ENCODE measurements around the gene SIVA1.

The SIVA1 gene

DNA sequence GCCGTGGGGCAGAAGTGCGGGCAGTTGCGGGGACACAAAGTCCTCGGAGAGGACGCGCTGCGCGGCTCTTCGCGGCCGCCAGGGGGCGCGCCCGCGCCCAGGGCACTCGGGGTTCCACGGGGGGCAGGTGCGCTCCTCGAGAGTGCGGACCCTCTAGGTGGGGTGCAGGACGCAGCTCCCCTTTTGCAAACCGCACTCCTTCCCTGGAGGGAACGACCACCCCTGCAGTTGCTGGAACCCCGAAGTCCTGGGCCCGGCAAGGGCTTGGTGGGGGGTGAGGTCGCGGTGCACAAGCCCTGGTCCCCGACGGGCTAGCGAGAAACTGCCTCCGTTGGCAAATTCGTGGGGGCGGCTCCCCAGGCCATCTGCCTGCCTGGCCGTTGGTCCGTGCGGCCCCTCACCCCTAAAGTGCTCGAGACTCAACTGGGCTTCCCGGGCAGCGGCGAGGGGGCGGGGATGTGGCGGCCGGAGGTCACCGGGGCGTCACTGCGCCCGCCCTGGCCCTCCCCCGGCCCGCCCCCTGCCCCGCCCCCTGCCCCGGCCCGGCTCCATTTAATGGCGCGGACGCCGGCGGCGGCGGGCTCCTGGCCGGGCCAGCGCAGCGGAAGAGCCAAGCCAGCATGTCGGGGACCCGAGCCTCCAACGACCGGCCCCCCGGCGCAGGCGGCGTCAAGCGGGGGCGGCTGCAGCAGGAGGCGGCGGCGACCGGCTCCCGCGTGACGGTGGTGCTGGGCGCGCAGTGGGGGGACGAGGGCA lies 29.1 kb upstream of the SIVA1 start, which contains the start of gene ADSS1 (continued):
- TF ChIP-seq ZNF24 (tag by site-specific recombination; IDR thresholded peaks at IDR 0.05), result no peak
- TF ChIP-seq ZBTB20 (tag by site-specific recombination; IDR thresholded peaks at IDR 0.05), result peak; percentile 33; the same call in 1 of the 2 replicates
- TF ChIP-seq ZNF174 (tag by site-specific recombination; IDR thresholded peaks at IDR 0.05), result no peak
- TF ChIP-seq ZNF23 (tag by site-specific recombination; IDR thresholded peaks at IDR 0.05; ENCODE audit: borderline replicate concordance), result no peak
- TF ChIP-seq KLF1 (tag by site-specific recombination; IDR thresholded peaks at IDR 0.05), result peak; percentile 25; the same call in 1 of the 2 replicates
- no peak for TF ChIP-seq ZNF292 (tag by site-specific recombination; IDR thresholded peaks at IDR 0.05; ENCODE audit: borderline replicate concordance, low read depth)
- no peak for TF ChIP-seq ZNF791 (tag by site-specific recombination; IDR thresholded peaks at IDR 0.05)
- TF ChIP-seq, protein P1, sequence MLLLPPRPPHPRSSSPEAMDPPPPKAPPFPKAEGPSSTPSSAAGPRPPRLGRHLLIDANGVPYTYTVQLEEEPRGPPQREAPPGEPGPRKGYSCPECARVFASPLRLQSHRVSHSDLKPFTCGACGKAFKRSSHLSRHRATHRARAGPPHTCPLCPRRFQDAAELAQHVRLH (tag by site-specific recombination; IDR thresholded peaks at IDR 0.05), result no peak
- no peak for TF ChIP-seq ZNF274 (IDR thresholded peaks at IDR 0.05; ENCODE audit: low read length)
- no peak for TF ChIP-seq ZNF274 (tag by site-specific recombination; IDR thresholded peaks at IDR 0.05; ENCODE audit: borderline replicate concordance)
- TF ChIP-seq ZNF664 (tag by site-specific recombination; IDR thresholded peaks at IDR 0.05), result no peak
- TF ChIP-seq ZNF623 (tag by site-specific recombination; IDR thresholded peaks at IDR 0.05), result no peak
- TF ChIP-seq ZNF76 (tag by site-specific recombination; IDR thresholded peaks at IDR 0.05; ENCODE audit: borderline replicate concordance, low read depth), result 0 out of 2 replicates have a peak, but pooled peaks have one; percentile 28
- no peak for TF ChIP-seq ZNF776 (tag by site-specific recombination; IDR thresholded peaks at IDR 0.05; ENCODE audit: borderline replicate concordance)
- no peak for TF ChIP-seq ZNF223 (tag by site-specific recombination; IDR thresholded peaks at IDR 0.05)
- no peak for TF ChIP-seq ZNF184 (tag by site-specific recombination; IDR thresholded peaks at IDR 0.05)
- TF ChIP-seq, protein P2, sequence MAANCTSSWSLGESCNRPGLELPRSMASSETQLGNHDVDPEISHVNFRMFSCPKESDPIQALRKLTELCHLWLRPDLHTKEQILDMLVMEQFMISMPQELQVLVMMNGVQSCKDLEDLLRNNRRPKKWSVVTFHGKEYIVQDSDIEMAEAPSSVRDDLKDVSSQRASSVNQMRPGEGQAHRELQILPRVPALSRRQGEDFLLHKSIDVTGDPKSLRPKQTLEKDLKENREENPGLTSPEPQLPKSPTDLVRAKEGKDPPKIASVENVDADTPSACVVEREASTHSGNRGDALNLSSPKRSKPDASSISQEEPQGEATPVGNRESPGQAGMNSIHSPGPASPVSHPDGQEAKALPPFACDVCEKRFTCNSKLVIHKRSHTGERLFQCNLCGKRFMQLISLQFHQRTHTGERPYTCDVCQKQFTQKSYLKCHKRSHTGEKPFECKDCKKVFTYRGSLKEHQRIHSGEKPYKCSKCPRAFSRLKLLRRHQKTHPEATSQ (tag by site-specific recombination; IDR thresholded peaks at IDR 0.05), result no peak
- TF ChIP-seq SCRT2 (tag by site-specific recombination; IDR thresholded peaks at IDR 0.05), result no peak
- TF ChIP-seq, protein P3, sequence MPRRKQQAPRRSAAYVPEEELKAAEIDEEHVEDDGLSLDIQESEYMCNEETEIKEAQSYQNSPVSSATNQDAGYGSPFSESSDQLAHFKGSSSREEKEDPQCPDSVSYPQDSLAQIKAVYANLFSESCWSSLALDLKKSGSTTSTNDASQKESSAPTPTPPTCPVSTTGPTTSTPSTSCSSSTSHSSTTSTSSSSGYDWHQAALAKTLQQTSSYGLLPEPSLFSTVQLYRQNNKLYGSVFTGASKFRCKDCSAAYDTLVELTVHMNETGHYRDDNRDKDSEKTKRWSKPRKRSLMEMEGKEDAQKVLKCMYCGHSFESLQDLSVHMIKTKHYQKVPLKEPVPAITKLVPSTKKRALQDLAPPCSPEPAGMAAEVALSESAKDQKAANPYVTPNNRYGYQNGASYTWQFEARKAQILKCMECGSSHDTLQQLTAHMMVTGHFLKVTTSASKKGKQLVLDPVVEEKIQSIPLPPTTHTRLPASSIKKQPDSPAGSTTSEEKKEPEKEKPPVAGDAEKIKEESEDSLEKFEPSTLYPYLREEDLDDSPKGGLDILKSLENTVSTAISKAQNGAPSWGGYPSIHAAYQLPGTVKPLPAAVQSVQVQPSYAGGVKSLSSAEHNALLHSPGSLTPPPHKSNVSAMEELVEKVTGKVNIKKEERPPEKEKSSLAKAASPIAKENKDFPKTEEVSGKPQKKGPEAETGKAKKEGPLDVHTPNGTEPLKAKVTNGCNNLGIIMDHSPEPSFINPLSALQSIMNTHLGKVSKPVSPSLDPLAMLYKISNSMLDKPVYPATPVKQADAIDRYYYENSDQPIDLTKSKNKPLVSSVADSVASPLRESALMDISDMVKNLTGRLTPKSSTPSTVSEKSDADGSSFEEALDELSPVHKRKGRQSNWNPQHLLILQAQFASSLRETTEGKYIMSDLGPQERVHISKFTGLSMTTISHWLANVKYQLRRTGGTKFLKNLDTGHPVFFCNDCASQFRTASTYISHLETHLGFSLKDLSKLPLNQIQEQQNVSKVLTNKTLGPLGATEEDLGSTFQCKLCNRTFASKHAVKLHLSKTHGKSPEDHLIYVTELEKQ (tag by site-specific recombination; IDR thresholded peaks at IDR 0.05; ENCODE audit: borderline replicate concordance), result no peak
- TF ChIP-seq ZFP3 (tag by site-specific recombination; IDR thresholded peaks at IDR 0.05; ENCODE audit: low read depth), result no peak
- TF ChIP-seq, protein P4, sequence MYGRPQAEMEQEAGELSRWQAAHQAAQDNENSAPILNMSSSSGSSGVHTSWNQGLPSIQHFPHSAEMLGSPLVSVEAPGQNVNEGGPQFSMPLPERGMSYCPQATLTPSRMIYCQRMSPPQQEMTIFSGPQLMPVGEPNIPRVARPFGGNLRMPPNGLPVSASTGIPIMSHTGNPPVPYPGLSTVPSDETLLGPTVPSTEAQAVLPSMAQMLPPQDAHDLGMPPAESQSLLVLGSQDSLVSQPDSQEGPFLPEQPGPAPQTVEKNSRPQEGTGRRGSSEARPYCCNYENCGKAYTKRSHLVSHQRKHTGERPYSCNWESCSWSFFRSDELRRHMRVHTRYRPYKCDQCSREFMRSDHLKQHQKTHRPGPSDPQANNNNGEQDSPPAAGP (tag by site-specific recombination; IDR thresholded peaks at IDR 0.05), result peak; percentile 52
- TF ChIP-seq, protein P5, sequence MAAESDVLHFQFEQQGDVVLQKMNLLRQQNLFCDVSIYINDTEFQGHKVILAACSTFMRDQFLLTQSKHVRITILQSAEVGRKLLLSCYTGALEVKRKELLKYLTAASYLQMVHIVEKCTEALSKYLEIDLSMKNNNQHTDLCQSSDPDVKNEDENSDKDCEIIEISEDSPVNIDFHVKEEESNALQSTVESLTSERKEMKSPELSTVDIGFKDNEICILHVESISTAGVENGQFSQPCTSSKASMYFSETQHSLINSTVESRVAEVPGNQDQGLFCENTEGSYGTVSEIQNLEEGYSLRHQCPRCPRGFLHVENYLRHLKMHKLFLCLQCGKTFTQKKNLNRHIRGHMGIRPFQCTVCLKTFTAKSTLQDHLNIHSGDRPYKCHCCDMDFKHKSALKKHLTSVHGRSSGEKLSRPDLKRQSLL (tag by site-specific recombination; IDR thresholded peaks at IDR 0.05), result no peak
- TF ChIP-seq ZBTB8A (tag by site-specific recombination; IDR thresholded peaks at IDR 0.05), result peak; percentile 53
- TF ChIP-seq, protein P6, sequence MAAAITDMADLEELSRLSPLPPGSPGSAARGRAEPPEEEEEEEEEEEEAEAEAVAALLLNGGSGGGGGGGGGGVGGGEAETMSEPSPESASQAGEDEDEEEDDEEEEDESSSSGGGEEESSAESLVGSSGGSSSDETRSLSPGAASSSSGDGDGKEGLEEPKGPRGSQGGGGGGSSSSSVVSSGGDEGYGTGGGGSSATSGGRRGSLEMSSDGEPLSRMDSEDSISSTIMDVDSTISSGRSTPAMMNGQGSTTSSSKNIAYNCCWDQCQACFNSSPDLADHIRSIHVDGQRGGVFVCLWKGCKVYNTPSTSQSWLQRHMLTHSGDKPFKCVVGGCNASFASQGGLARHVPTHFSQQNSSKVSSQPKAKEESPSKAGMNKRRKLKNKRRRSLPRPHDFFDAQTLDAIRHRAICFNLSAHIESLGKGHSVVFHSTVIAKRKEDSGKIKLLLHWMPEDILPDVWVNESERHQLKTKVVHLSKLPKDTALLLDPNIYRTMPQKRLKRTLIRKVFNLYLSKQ (tag by site-specific recombination; IDR thresholded peaks at IDR 0.05; ENCODE audit: borderline replicate concordance), result 0 out of 2 replicates have a peak, but pooled peaks have one; percentile 6
- TF ChIP-seq ZSCAN23 (tag by site-specific recombination; IDR thresholded peaks at IDR 0.05), result no peak
- no peak for TF ChIP-seq ZNF140 (tag by site-specific recombination; IDR thresholded peaks at IDR 0.05)
- TF ChIP-seq, protein P7, sequence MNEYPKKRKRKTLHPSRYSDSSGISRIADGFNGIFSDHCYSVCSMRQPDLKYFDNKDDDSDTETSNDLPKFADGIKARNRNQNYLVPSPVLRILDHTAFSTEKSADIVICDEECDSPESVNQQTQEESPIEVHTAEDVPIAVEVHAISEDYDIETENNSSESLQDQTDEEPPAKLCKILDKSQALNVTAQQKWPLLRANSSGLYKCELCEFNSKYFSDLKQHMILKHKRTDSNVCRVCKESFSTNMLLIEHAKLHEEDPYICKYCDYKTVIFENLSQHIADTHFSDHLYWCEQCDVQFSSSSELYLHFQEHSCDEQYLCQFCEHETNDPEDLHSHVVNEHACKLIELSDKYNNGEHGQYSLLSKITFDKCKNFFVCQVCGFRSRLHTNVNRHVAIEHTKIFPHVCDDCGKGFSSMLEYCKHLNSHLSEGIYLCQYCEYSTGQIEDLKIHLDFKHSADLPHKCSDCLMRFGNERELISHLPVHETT (tag by site-specific recombination; IDR thresholded peaks at IDR 0.05), result no peak; the same call in 1 of the 2 replicates
- no peak for TF ChIP-seq ZNF473 (tag by site-specific recombination; IDR thresholded peaks at IDR 0.05)
- no peak for TF ChIP-seq PRDM1 (tag by site-specific recombination; IDR thresholded peaks at IDR 0.05)
- TF ChIP-seq ZBTB17 (tag by site-specific recombination; IDR thresholded peaks at IDR 0.05), result peak; percentile 65; the same call in 1 of the 2 replicates
